Germinal center (tissue), 1 donor: ENCODE measurements around the gene DHX8.

Source experiments
- DNase-seq: peaks from one replicate; pipeline ENCODE4 v3.0.0; 2012; ENCODE audit warnings: mixed read lengths, low spot score

Gene DHX8

GRCh38 chr17:43574348-43574747 is 90.6 kb downstream of the DHX8 start:
- DNase-seq, result no peak

GRCh38 chr17:43574896-43575525 is 91.2 kb downstream of the DHX8 start:
- DNase-seq, result no peak
